Measurements from ENCODE around the gene CA12. TPM values are rescaled to one million over a fixed set of nuclear protein-coding genes. Genes with fewer than 3 reads are reported as not detected.
A peak's percentile ranks its signal among the peaks of the same experiment; 100 is the strongest.
"Not testable (repeated sequence)": the region's sequence is repeated elsewhere in the genome, so short reads cannot be mapped to it uniquely, and the experiment has no call there.

Gene CA12
- polyA plus RNA-seq, 1 experiment: 61.4 TPM

GRCh38 chr15:63348392-63348791 lies 33.3 kb downstream of the CA12 start:
- peak overlapping the region; percentile 61 for H3K27ac ChIP-seq (ENCODE audit: low read depth, low read length)
- POLR2A ChIA-PET: interaction anchor here (0.9 kb wide), 1 partner anchor 23 kb away, joined by 3 read pairs; no protein-coding TSS in a partner anchor
- H3K9me3 ChIP-seq (ENCODE audit: control insufficient read depth, insufficient read depth, low read length): no peaks in the 10 kb centered on the region
- TF ChIP-seq CTCF (IDR thresholded peaks at IDR 0.05; ENCODE audit: low read depth, low read length): no peak
- CTCF ChIA-PET: interaction anchor here (0.6 to 0.7 kb wide), 2 partner anchors 57 to 69 kb away, joined by 3 to 7 read pairs; no protein-coding TSS in a partner anchor
- no peaks in the 10 kb centered on the region for H3K27me3 ChIP-seq (ENCODE audit: control insufficient read depth, insufficient read depth, low read length)
- H3K4me3 ChIP-seq (ENCODE audit: low read depth, low read length): no peak overlapping the region
- DNase-seq (ENCODE audit: low read depth, low spot score): no peak

- no peak overlapping the region for H3K4me3 ChIP-seq (ENCODE audit: low read depth, low read length)
- peak overlapping the region; percentile 61 for H3K27ac ChIP-seq (ENCODE audit: low read depth, low read length)
- H3K27me3 ChIP-seq (ENCODE audit: control insufficient read depth, insufficient read depth, low read length): no peaks in the 10 kb centered on the region
- CTCF ChIA-PET: no interaction called here
- no peak for DNase-seq (ENCODE audit: low read depth, low spot score)
- POLR2A ChIA-PET: interaction anchor here (0.6 kb wide), 1 partner anchor 31 kb away, joined by 3 read pairs; no protein-coding TSS in a partner anchor
- no peaks in the 10 kb centered on the region for H3K9me3 ChIP-seq (ENCODE audit: control insufficient read depth, insufficient read depth, low read length)
- no peak for TF ChIP-seq CTCF (IDR thresholded peaks at IDR 0.05; ENCODE audit: low read depth, low read length)
These were observed 34.4 kb downstream of the CA12 start for GRCh38 chr15:63347074-63347857.

DNA sequence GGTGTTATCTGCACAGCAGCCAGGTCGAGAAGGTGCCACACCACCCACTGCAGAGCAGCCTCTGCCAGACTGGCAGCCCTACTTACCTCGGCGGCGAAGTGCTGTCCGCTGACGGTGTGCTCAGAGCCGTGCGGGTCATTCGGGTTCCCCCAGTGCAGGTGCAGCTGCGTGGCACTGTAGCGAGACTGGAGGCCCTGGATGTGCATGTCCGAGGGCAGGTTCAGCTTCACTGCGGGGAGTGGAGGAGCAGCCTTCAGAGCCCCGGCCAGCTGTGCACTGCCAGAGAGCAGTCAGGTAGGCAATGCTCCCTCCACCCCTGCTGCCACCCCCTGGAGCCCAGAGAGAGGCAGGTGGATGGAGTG lies 36.3 kb downstream of the CA12 start:
- CTCF ChIA-PET: no interaction called here
- Histone ChIP-seq H3K9me3 (ENCODE audit: control insufficient read depth, insufficient read depth, low read length) (no peaks in the 10 kb centered on the region), H3K27me3 (ENCODE audit: control insufficient read depth, insufficient read depth, low read length) (no peaks in the 10 kb centered on the region), H3K27ac (ENCODE audit: low read depth, low read length) (no peak overlapping the region), H3K4me3 (ENCODE audit: low read depth, low read length) (no peak overlapping the region)
- DNase-seq (ENCODE audit: low read depth, low spot score): no peak
- POLR2A ChIA-PET: no interaction called here
- TF ChIP-seq CTCF (IDR thresholded peaks at IDR 0.05; ENCODE audit: low read depth, low read length): no peak

DNA sequence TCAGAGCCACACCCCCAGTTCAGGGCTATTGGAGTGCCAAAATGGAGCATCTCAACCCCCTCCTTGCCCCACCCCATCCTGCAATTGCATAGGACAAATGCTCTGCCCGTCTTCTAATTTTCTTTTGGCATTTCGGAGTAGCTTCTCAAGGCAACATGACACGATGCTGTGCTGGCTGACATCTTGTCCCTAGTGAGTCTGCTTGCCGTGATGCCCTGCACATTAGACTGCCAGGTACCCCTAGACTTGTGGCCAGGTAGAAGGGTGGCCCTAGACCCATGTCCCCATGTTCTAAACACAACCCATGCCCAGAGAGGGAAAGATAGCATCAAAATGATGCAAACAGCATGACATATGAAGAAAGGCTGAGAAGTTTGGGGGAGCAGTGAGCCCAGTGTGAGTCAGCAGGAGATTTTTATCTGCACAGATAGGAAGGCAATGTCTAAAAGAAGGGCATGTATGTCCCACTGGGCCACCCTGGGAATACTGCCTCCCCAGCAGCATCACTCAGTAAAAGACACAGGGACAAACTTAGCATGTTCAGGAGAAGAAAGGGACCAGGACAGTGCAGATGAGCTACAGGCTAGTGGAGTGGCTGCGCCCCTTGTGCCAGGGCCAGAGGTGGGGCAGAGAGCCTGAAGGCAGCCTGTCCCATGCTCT lies 36.8 kb downstream of the CA12 start:
- Histone ChIP-seq H3K27me3 (ENCODE audit: control insufficient read depth, insufficient read depth, low read length) (no peaks in the 10 kb centered on the region), H3K4me3 (ENCODE audit: low read depth, low read length) (no peak overlapping the region), H3K27ac (ENCODE audit: low read depth, low read length) (no peak overlapping the region), H3K9me3 (ENCODE audit: control insufficient read depth, insufficient read depth, low read length) (no peaks in the 10 kb centered on the region)
- CTCF ChIA-PET: no interaction called here
- TF ChIP-seq CTCF (IDR thresholded peaks at IDR 0.05; ENCODE audit: low read depth, low read length): no peak
- POLR2A ChIA-PET: no interaction called here
- DNase-seq (ENCODE audit: low read depth, low spot score): no peak

DNA sequence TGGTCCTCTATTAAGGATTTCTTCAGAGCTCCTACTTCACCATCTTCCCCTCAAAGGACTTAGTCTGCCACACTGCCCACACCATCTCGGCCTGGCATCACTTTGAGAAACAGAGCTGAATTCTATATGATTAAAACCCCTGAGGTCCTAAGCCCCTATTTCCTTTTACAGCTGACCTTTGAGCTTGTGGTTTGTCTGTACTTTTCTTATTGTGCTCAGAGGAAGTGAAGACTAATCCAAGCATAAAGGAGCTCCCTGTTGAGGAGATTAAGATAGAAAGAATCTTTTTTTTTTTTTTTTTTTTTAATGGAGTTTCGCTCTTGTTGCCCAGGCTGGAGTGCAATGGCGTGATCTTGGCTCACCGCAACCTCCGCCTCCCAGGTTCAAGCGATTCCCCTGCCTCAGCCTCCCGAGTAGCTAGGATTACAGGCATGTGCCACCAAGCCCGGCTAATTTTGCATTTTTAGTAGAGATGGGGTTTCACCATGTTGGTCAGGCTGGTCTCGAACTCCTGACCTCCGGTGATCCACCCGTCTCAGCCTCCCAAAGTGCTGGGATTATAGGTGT lies 38.6 kb downstream of the CA12 start:
- H3K4me3 ChIP-seq (ENCODE audit: low read depth, low read length); H3K27ac ChIP-seq (ENCODE audit: low read depth, low read length); H3K9me3 ChIP-seq (ENCODE audit: control insufficient read depth, insufficient read depth, low read length); CTCF ChIA-PET; H3K27me3 ChIP-seq (ENCODE audit: control insufficient read depth, insufficient read depth, low read length); DNase-seq (ENCODE audit: low read depth, low spot score): not testable (repeated sequence)
- POLR2A ChIA-PET: interaction anchor here (0.7 kb wide), 1 partner anchor 25 kb away, joined by 4 read pairs; no protein-coding TSS in a partner anchor
